ENCODE measurements around the gene MAEA.

DNA sequence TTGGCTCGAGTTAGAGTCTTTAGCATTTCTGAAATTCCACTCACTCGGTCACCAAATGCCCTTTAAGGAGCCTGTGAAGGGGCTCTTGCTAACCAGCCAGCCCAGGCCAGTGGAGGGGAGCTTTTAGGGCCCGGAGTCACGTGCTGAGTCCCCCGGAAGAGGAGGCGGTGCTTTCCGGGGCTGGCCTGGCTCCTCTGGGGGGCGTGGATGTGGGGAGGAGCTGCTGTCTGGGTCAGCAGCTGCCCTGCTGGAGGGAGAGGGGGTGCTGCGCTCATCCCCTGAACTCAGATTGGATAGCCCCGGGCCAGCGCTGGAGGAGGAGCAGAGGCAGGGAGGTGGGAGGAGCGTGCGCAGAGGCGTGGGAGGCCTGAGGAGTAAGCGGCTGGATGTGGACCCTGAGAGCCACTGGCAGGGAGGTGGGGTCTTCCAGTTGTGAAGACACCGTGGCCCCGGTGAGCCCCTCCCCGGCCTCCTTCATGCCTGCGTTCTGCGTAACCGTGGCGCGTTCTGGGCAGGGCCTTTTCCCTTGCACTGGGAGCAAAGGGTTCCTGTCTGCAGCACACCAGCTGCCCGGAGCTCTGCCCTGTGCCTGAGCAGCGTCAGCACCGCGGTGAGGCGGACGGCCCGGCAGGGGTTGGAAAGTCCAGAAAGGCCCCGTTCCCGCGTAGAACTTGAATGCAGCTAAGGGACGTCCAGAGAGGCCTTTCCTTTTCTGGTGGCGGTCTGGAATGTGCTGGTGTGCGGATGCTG is 19.7 kb downstream of the MAEA start:
- TF ChIP-seq, protein P1, sequence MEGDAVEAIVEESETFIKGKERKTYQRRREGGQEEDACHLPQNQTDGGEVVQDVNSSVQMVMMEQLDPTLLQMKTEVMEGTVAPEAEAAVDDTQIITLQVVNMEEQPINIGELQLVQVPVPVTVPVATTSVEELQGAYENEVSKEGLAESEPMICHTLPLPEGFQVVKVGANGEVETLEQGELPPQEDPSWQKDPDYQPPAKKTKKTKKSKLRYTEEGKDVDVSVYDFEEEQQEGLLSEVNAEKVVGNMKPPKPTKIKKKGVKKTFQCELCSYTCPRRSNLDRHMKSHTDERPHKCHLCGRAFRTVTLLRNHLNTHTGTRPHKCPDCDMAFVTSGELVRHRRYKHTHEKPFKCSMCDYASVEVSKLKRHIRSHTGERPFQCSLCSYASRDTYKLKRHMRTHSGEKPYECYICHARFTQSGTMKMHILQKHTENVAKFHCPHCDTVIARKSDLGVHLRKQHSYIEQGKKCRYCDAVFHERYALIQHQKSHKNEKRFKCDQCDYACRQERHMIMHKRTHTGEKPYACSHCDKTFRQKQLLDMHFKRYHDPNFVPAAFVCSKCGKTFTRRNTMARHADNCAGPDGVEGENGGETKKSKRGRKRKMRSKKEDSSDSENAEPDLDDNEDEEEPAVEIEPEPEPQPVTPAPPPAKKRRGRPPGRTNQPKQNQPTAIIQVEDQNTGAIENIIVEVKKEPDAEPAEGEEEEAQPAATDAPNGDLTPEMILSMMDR (IDR thresholded peaks at IDR 0.05) = peak in 1 of 12 donors; percentile 16
- TF ChIP-seq POLR2A (IDR thresholded peaks at IDR 0.05) = peak in 1 of 2 donors; percentile 19
